Measurements from ENCODE around the gene SLC9A6.
A peak's percentile ranks its signal among the peaks of the same experiment; 100 is the strongest.

Gene SLC9A6

DNA sequence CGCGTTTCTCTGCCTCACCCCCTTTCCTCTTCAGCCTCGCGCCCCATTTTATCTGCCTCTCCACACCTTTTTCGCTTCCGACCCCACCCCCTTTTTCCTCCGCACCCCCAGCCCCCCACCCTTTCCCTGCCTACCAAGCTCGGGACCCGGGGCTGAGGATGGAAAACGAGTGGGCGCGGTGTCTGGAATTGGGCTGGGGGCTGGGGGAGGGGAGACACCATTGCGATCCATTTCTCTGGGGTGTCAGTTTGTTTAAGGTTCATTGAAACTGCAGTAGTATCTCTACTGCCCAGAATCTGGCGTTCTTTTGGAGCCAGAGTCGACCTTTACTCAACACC, 707 bp downstream of the SLC9A6 start:
- peaks cover 46% of the 10 kb centered on the region for H3K4me1 Mint-ChIP-seq (ENCODE audit: low read depth)
- intact Hi-C loops (cut with micrococcal nuclease), result no loop called here

DNA sequence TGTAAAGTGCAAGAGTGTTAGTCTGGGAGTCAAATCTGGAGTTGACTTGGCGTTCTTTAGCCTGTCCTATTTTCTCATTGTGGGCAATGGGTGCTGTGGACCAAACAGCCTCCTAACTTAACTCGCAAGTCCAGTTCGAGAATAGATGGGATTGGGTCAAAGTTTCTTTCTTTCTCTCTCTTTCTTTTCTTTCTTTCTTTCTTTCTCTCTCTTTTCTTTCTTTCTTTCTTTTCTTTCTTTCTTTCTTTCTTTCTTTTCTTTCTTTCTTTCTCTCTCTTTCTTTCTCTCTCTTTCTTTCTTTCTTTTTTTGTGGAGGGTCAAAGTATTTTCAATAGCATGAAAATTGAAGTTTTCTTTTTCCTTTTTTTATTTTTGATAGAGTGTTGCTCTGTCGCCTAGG, 3.0 kb downstream of the SLC9A6 start:
- Mint-ChIP-seq H3K4me3 (no peak overlapping the region), H3K9me3 (no peaks in the 10 kb centered on the region), H3K36me3 (ENCODE audit: low read depth) (peaks cover 38% of the 10 kb centered on the region), H3K27me3 (no peaks in the 10 kb centered on the region), H3K27ac (no peak overlapping the region), H3K4me1 (ENCODE audit: low read depth) (peaks cover 37% of the 10 kb centered on the region)
- intact Hi-C loops (cut with micrococcal nuclease), result no loop called here

More for the DNA sequence above, 707 bp downstream of the SLC9A6 start:
- peaks cover 19% of the 10 kb centered on the region for H3K36me3 Mint-ChIP-seq (ENCODE audit: low read depth)
- H3K27me3 Mint-ChIP-seq, result no peaks in the 10 kb centered on the region
- H3K4me3 Mint-ChIP-seq, result peak overlapping the region; percentile 94
- H3K9me3 Mint-ChIP-seq, result no peaks in the 10 kb centered on the region
- H3K27ac Mint-ChIP-seq, result peak overlapping the region; percentile 85

DNA sequence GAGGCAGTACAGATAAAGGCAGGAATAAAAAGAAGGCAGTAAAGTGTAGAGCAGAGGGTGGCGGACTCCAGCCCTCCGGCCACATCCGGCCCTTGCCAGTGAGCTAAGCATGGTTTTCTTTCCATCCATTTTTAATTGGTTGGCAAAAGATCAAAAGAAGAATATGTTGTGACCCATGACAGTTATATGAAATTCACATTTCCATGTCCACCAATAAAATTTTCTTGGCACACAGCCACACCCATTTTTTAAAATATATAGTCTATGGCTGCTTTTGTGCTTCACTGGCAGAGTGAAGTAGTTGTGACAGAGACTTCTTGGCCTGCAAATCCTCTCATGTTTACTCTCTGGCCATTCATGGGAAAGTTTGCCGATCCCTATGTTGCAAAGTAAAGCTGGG, 29.8 kb downstream of the SLC9A6 start:
- H3K36me3 Mint-ChIP-seq (ENCODE audit: low read depth), result peaks cover 76% of the 10 kb centered on the region
- no peaks in the 10 kb centered on the region for H3K9me3 Mint-ChIP-seq
- H3K4me1 Mint-ChIP-seq (ENCODE audit: low read depth), result no peaks in the 10 kb centered on the region
- no peak overlapping the region for H3K27ac Mint-ChIP-seq
- no peak overlapping the region for H3K4me3 Mint-ChIP-seq
- no peaks in the 10 kb centered on the region for H3K27me3 Mint-ChIP-seq
- intact Hi-C loops (cut with micrococcal nuclease), result no loop called here

DNA sequence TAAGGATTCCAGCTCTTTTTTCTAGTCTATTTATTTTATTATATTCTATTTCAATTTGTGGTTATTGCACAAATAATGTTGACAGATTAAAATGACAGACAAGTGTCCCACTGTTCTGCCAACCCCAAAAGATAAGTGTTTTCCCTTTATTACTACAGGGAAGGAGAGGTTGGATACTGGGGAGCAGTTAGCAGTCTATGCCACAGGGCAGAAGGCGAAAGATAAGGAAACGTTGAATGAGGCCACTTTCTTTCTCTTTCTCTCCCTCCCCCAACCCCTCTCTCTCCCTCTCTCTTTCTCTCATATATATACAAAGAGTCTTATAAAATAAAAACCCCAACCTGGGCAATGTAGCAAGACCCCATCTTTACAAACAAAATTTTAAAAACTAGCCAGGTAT, 31.6 kb downstream of the SLC9A6 start:
- Mint-ChIP-seq H3K27ac (no peak overlapping the region), H3K27me3 (no peaks in the 10 kb centered on the region), H3K36me3 (ENCODE audit: low read depth) (peaks cover 80% of the 10 kb centered on the region), H3K4me1 (ENCODE audit: low read depth) (no peaks in the 10 kb centered on the region), H3K9me3 (no peaks in the 10 kb centered on the region), H3K4me3 (no peak overlapping the region)
- intact Hi-C loops (cut with micrococcal nuclease), result no loop called here

DNA sequence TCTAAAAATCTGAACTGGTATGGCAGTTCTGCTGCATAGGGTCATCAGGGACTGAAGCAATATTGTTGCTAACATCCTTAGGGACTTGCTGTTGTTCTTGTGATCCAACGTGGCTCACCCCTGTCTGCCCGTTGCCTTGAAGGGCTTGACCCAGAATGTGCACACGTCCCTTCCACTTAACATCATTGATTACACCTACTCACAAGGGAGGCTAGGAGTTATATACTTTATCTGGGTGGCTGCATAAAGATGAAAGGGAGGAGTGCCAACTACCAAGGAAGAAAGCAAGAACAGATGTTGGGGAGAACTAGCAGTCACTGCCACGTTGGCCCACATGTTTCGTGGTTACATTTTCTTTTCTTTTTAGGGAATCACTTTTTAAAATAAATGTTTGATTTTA, 34.0 kb downstream of the SLC9A6 start:
- no peak overlapping the region for H3K4me3 Mint-ChIP-seq
- intact Hi-C loops (cut with micrococcal nuclease), result no loop called here
- H3K36me3 Mint-ChIP-seq (ENCODE audit: low read depth), result peaks cover 69% of the 10 kb centered on the region
- H3K27me3 Mint-ChIP-seq, result no peaks in the 10 kb centered on the region
- H3K4me1 Mint-ChIP-seq (ENCODE audit: low read depth), result no peaks in the 10 kb centered on the region
- no peak overlapping the region for H3K27ac Mint-ChIP-seq
- H3K9me3 Mint-ChIP-seq, result no peaks in the 10 kb centered on the region

DNA sequence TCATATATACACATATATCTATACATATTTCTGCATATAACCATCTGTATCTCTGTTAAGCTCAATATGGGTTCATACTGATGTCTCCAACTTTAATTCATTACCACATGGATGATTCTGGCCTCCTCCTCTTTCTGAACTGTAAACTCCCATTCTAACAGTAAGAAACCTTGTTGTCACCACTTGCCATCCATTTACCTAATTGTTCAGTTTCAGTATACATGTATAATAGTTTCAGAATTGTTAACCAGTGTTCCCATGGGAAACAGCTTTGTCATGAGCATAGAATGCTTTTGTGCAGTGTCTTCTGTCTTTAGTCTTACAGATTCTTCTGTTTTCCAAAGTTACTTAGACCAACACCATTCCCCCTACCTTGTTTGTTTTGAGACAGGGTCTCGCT, 35.9 kb downstream of the SLC9A6 start:
- no peaks in the 10 kb centered on the region for H3K9me3 Mint-ChIP-seq
- no peaks in the 10 kb centered on the region for H3K4me1 Mint-ChIP-seq (ENCODE audit: low read depth)
- H3K27me3 Mint-ChIP-seq, result no peaks in the 10 kb centered on the region
- no peak overlapping the region for H3K27ac Mint-ChIP-seq
- H3K36me3 Mint-ChIP-seq (ENCODE audit: low read depth), result peaks cover 55% of the 10 kb centered on the region
- no peak overlapping the region for H3K4me3 Mint-ChIP-seq
- intact Hi-C loops (cut with micrococcal nuclease), result no loop called here

DNA sequence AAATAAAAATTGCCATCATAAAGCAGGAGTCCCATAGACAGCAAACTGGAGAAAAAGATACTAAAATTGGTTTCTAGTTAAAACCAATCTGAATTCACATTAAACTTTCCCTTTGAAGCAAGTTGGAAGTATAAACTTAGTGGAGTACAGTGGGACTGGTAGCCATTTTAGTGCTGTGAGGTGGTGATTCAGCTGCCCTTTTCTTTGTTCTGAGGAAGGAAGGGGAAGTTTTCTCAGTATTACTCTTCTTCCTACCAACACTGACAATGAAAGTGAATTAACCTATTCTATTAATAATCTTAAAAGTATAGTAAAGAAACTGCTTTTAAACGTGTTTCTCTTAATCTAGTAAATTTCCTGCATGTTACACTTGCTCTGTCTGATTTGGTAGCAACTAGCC, 36.7 kb downstream of the SLC9A6 start:
- no peak overlapping the region for H3K4me3 Mint-ChIP-seq
- peaks cover 52% of the 10 kb centered on the region for H3K36me3 Mint-ChIP-seq (ENCODE audit: low read depth)
- no peaks in the 10 kb centered on the region for H3K27me3 Mint-ChIP-seq

DNA sequence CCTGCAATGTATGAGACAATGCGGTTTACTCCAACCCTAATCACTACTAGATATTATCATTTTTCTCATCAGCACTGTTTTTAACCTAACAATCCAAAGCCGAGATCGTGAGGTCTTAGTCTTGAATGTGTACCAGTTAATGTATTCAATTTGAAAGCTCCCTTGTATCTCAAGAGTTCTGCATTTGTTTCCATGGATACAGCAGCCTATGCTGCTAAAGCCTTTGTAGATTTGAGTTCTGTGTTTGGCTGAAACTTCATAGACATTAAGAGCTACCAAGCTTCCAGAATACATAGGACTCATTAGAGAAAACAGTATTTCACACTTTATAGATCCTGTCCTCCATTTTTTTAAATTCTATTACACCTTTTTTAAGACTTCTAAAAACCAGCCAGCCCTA, 39.9 kb downstream of the SLC9A6 start:
- Mint-ChIP-seq H3K9me3 (no peaks in the 10 kb centered on the region), H3K27me3 (no peaks in the 10 kb centered on the region), H3K4me1 (ENCODE audit: low read depth) (no peaks in the 10 kb centered on the region), H3K36me3 (ENCODE audit: low read depth) (peaks cover 44% of the 10 kb centered on the region), H3K27ac (no peak overlapping the region), H3K4me3 (no peak overlapping the region)
- intact Hi-C loops (cut with micrococcal nuclease), result loop anchor here (5.0 kb wide), 1 partner anchor 242 kb away; no protein-coding TSS in a partner anchor

More for the DNA sequence above, 36.7 kb downstream of the SLC9A6 start:
- H3K27ac Mint-ChIP-seq, result no peak overlapping the region
- H3K4me1 Mint-ChIP-seq (ENCODE audit: low read depth), result no peaks in the 10 kb centered on the region
- intact Hi-C loops (cut with micrococcal nuclease), result no loop called here
- H3K9me3 Mint-ChIP-seq, result no peaks in the 10 kb centered on the region

DNA sequence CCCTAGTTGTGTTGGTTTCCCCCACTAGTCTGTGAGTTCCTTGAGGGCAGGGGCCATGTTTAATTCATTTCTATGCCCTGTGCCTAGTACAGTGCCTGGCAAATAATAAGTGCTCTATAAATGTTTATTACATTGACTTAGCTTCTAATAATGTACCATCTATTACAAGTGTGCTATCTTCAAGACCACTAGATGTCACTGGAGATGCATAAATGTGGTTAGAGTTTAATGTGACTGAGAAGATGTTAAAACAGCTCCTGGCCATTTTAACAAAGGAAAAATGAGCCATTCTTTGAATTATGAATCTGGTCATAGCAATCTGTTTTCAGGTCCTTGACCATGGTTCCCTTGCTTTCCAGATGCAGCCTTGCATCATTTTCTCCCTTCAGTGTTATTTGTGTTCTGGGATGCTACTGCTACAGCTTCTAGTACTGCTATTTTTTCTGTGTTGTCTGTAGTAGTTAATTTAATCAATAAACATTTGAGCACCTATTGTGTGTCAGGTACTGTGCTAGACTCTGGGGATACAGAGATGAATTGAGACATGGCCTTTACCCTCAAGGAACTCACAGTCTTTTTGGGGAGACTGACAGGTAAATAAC, 43.2 kb downstream of the SLC9A6 start:
- no peaks in the 10 kb centered on the region for H3K27me3 Mint-ChIP-seq
- no peaks in the 10 kb centered on the region for H3K9me3 Mint-ChIP-seq
- no peak overlapping the region for H3K4me3 Mint-ChIP-seq
- H3K4me1 Mint-ChIP-seq (ENCODE audit: low read depth), result no peaks in the 10 kb centered on the region
- no peak overlapping the region for H3K27ac Mint-ChIP-seq
- intact Hi-C loops (cut with micrococcal nuclease), result loop anchor here (1.0 to 5.0 kb wide), 2 partner anchors 135 to 239 kb away; no protein-coding TSS in a partner anchor
- H3K36me3 Mint-ChIP-seq (ENCODE audit: low read depth), result peaks cover 54% of the 10 kb centered on the region

DNA sequence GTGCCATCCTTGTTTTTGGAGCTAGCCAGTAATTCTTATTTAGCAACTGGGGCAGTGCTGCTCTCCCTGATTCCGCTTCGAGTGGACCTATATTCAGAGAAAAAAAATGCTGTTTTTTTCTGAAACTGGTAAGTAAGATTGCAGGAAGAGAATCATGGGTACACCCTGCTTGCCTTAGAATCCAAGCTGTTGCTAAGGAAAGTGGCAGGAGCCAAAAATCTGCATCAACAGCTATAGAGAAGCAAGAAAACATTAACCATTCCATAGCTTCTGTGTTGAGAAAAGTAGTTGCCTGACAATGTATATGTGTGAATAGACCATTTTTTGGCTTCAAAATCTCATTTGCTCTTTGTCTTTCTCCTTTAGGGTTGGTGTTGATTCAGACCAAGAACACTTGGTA, 44.5 kb downstream of the SLC9A6 start:
- Mint-ChIP-seq H3K27me3 (no peaks in the 10 kb centered on the region), H3K27ac (no peak overlapping the region), H3K4me3 (no peak overlapping the region), H3K36me3 (ENCODE audit: low read depth) (peaks cover 58% of the 10 kb centered on the region), H3K4me1 (ENCODE audit: low read depth) (no peaks in the 10 kb centered on the region), H3K9me3 (no peaks in the 10 kb centered on the region)
- intact Hi-C loops (cut with micrococcal nuclease), result loop anchor here (5.0 kb wide), 1 partner anchor 238 kb away; no protein-coding TSS in a partner anchor

DNA sequence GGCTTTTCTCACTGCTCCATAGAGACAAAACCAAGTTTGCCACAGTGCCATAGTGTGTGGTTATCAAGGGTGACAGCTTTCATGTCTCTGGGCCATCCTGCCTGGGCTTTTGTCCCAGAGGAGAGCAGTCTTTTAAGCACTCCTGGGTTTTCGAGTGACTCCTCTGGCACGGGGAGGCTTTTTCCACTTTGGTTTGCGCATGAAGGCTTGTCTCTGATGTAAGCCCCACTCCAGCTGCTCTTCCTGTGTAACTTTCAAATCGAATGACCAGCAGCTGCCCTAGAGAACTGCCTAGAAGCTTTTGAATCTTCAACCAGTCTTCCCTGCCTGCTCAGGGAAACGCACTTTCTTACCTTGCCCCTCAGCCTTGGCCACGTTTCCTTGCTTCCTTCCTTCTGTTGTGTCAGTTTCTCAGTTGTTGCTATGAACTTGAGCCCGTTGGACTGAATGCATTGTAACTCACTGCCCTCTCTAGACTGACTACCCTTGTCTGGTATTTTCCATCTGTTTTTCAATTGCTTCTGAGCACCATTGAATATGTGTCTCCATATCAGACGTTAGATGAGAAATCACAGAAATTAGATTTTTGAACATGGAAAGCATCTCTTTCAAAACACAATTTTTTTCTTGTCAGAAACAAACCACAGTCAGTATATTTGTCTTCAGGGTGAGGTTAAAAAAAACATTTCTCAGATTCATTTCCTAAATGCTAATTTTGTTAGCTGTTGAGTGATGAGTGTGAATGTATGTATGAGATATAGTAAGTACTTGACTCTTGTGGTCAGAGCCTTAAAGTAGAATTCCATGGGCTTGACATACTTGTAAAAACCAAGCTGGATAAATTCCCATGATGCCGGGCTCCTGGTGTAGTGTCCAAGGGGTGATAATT, 45.3 kb downstream of the SLC9A6 start:
- Mint-ChIP-seq H3K36me3 (ENCODE audit: low read depth) (peaks cover 59% of the 10 kb centered on the region), H3K9me3 (no peaks in the 10 kb centered on the region), H3K4me3 (no peak overlapping the region), H3K27me3 (no peaks in the 10 kb centered on the region), H3K27ac (no peak overlapping the region), H3K4me1 (ENCODE audit: low read depth) (no peaks in the 10 kb centered on the region)
- intact Hi-C loops (cut with micrococcal nuclease), result no loop called here

DNA sequence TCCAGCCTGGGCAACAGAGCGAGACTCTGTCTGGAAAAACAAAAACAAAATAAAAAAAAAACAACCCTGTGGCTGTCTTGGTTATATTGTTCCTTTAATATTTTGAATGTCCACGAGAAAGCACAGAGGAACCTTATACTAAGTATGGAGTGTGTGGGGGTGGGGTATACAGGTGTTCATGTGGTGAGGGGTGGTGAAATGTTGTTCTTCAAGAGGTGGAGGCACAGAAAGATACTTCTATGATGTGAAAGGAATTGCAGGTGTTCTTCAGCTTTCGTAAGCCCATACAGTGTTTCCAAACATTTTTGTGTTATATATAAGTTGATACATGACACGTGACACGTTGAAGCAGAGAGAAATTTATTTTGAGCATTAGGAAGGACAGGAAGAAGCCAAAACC, 46.4 kb downstream of the SLC9A6 start:
- Mint-ChIP-seq H3K9me3 (no peaks in the 10 kb centered on the region), H3K4me1 (ENCODE audit: low read depth) (no peaks in the 10 kb centered on the region), H3K27ac (no peak overlapping the region), H3K27me3 (no peaks in the 10 kb centered on the region), H3K36me3 (ENCODE audit: low read depth) (peaks cover 70% of the 10 kb centered on the region), H3K4me3 (no peak overlapping the region)
- intact Hi-C loops (cut with micrococcal nuclease), result no loop called here

DNA sequence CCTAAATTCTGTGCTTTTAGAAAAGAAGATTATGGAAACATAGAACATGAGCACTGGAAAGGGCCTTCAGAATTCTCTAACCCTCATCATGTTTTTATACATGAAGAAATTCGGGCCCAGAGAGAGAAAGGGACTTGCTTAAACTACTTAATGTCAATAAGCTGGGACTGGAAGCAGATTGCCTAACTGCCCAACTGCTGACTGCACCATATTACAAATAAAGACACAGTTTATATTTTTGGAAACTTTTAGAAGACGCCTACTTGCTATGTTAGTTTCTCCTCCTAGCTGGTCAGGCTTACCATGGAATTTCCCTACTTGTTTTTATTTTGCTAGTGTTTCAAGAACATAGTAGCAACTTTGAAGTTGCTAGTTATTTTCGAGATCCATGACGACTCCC, 47.1 kb downstream of the SLC9A6 start:
- H3K4me3 Mint-ChIP-seq, result no peak overlapping the region
- peaks cover 66% of the 10 kb centered on the region for H3K36me3 Mint-ChIP-seq (ENCODE audit: low read depth)
- no peaks in the 10 kb centered on the region for H3K4me1 Mint-ChIP-seq (ENCODE audit: low read depth)
- intact Hi-C loops (cut with micrococcal nuclease), result no loop called here
- H3K9me3 Mint-ChIP-seq, result no peaks in the 10 kb centered on the region
- H3K27me3 Mint-ChIP-seq, result no peaks in the 10 kb centered on the region
- no peak overlapping the region for H3K27ac Mint-ChIP-seq

DNA sequence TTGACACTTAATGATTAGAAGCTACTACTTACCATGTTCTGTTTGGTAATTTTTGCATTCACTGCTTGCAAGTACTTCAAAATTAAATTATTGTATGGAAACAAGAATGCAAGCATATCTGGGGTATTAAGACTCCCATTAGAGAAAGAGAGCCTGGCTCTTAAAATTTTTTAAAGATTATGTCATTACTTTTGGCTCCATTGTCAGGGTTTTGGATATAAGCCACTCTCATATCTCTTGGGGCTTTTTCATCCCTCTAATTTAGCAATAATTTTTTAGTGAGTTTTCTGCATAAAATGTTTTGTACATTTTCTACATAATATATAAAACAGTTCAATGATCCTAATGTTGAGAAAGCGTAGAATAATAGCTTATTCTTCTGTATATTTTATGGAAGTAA, 49.4 kb downstream of the SLC9A6 start:
- H3K27ac Mint-ChIP-seq, result no peak overlapping the region
- H3K9me3 Mint-ChIP-seq, result no peaks in the 10 kb centered on the region
- no peaks in the 10 kb centered on the region for H3K4me1 Mint-ChIP-seq (ENCODE audit: low read depth)
- intact Hi-C loops (cut with micrococcal nuclease), result no loop called here
- peaks cover 62% of the 10 kb centered on the region for H3K36me3 Mint-ChIP-seq (ENCODE audit: low read depth)
- H3K4me3 Mint-ChIP-seq, result no peak overlapping the region
- no peaks in the 10 kb centered on the region for H3K27me3 Mint-ChIP-seq
